GM21526 (cell line): ENCODE measurements around the gene ERP44.

Experiments
- ATAC-seq: cut with Tn5 transposase; IDR thresholded peaks from one replicate; pipeline ENCODE4 v1.9.1; 2021; ENCODE audit warnings: moderate library complexity; ENCODE audit not compliant: unreplicated experiment, low FRiP score

ERP44 gene

DNA sequence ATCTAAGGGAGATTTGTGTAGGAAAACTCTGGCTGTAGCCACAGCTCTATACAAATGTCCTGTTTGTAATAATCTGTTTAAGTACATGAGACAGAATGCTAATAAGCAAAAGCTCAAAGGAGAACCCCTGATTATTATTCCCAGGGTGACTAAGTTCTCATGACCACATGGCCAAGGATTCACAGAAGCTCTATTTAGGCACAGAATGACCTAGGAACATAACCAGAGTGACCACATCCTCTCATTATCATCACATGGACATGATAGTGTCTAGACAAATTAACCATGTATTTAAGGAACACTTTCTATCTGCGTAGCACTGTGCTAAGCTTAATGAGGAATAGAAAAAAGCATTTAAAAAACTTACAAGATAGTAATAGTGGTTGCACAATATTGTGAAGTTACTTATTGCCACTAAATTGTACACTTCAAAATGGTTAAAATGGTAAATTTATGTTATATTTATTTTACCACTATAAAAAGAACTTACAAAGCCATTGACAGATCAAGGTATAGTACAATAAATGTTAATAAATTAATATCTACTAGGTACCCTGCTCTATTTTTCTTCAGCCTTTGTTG lies 136.0 kb downstream of the ERP44 start:
- ATAC-seq, result no peak

DNA sequence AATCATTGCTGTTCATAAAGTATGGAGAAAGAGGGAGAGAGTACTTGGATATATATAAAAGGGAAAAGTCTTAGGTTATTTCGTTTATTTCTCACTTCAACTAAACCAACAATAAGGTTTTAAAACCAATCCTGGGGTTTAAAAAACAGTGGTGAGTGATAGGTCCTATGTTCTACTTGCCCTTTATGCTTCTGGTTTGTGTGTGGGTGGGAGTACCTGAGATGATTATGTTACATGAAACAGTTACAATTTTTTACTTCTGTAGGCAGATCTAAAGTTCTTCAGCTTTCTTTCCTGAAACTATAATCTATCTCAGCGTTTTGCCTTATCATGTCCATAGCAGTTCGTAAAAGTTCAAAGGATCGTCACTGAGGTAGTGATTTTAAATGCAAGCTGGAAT lies 143.2 kb downstream of the ERP44 start:
- no peak for ATAC-seq

DNA sequence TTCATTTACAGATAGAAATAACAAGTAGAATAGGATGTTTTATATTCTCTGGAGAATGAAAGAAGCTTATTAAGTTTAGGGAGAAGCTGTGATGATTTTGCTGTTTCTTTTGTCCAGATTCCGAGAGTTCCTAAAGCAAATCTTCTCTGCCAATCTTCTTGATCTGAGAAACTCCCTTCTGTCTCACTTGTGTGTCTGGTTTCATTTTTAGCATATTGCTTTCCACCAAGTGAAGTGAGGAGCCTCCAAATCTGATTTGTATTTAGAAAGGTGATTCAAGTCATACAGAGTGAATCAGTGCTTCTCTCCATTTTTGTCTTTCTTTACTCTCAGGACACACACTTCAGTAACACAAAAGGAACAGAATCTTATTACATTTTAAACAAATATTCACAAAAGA lies 144.0 kb downstream of the ERP44 start:
- no peak for ATAC-seq

DNA sequence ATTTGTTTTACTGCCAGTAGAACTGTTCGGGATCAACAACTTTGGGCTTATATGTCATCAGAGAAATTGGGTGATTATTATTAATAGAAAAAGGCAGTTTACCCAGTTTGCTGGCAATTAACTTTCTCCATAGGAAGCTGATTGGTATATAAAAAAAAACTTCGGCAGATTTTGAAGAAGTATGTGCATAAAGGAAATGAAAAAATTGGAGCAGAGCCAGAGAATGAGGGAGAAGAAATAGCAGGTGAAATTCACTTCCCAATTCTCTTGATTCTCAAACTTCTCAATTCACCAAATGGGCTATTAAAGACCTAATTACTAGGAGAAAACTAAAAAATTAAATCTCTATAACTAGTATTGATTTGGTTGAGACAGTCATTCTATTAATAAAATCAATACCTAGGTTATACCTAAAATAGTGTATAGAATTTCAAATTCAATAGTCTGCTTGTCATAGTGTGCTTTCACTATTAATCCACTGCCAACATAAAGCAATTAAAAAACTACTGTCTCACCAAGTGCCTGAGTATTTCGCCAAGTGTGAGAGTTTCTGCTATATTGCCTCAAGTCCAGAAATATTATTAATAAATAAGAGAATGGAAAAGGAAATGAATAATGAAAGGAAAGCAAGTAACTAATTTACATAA lies 144.8 kb downstream of the ERP44 start:
- ATAC-seq, result no peak

DNA sequence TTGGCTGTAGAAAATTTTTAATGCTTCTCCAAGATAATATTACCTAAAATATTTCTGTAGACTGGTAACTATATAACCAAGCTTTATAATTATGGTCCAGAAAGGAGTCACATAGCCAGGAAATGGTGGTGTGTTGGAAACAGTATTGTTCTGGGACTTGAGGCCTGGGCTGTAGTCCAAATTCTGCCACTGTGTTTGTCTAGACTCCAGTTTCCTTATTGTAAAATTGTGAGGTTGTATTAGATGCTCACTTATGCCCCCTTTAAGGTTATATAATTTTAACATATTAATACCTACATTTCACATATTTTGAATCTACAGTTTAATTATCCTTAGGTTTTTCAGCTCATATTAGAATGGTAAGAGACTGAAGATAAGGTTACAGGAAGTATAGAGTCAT lies 149.9 kb downstream of the ERP44 start:
- ATAC-seq, result no peak

DNA sequence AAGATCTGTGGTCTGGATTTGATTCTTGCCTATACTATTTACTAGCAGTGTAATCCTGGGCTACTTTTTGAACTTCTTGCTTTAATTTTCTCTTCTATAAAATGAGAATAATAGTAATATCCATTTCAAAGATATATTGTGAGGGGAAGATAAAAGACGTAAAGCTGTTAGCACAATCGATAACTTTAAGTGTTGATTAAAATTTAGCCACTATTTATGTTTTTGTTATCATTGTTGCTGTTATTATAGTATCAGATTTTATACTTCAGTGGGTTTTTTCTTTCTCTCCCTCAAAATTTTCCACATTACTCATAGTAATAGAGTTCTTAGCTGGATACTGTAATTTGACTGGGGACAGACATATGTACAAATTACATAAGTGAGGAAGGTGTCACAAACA lies 150.3 kb downstream of the ERP44 start:
- no peak for ATAC-seq

DNA sequence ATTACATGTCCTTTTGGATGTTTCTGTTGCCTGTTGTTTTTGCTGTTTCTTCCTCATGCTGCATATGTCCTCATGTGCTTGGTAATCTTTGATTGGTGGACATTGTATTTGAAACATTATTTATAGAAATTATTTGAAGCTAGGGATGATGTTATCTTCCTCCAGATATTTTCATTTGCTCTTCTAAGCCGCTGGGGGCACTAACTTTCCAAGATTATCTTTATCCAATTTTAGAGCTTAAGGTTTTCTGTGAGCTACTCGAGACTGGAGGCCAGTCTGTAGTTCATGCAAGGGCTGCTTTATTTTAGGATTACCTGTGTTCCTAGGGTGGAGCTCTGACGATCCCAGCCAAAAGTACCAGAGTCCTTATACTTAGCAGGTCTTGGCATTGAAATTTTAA lies 151.4 kb downstream of the ERP44 start:
- ATAC-seq, result no peak

DNA sequence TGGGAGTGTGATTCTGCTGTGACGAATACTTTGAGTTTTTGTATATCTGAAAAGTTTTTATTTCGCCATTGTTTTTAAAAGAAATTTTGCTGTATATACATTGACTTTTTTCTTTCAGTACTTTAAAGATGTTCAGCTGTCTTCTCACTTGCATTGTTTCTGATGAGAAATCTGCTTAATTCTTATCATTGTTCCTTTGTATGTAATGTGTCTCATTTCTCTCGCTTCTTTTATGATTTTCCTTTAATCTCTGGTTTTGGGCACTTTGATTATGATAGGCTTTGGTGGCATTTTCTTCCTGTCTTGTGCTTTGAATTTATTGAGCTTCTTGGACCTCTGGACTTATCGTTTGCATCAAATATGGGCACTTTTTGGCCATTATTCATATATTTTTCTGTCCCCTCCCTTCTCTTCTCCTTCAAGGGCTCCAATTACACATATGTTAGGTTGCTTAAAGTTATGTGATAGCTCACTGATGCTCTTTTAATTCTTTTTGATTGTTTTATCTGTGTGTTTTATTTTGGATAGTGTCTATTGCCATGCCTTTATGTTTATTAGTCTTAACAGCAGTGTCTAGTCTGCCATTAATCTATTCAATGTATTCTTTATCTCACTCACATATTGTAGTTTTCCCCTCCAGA lies 161.7 kb downstream of the ERP44 start:
- no peak for ATAC-seq

DNA sequence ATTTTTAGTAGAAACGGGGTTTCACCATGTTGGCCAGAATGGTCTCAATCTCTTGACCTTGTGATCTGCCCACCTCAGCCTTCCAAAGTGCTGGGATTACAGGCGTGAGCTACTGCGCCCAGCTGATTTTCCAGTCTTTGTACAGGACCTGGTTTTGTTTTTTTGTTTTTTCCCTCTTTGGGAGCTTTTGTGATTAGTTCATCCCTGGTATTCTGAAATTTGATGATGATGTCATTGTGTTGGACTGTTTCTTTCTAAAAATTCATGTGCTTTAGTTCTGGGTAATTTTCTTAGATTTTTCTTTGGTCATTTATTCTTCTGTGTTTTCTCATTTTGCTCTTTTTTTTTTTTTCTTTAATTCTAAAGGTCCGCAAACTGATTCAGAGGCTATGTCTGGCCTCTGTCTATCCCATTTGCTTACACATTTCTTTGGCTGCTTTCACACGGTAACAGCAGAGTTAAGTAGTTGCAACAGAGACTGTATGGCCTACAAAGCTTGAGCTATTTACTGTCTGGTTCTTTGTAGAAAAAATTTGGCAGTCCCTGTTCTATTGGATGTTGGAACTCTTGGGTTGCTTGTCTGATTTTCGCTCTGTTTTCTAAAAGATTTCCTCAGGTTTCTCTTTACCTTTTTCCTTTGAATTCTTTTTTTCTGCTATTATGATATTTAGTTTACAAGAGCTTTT lies 167.5 kb downstream of the ERP44 start:
- no peak for ATAC-seq

DNA sequence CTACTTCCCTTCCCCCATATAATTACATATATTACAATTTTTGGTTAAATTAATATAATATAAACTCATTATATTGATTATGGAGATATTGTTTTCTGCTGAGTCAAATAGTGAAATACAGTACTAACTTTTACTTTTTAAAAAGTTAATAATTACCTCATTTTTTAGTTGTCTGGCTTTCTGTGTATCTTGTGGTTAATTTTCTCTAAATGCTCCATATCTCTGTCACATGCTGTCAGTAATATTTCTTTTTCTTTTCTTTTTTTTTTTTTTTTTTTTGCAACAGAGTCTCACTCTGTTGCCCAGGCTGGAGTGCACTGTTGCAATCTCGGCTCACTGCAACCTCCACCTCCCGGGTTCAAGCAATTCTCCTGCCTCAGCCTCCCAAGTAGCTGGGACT lies 169.1 kb downstream of the ERP44 start:
- no peak for ATAC-seq
